GM18498 (cell line): ENCODE measurements around the gene DCPS.
"Not testable (repeated sequence)": the region's sequence is repeated elsewhere in the genome, so short reads cannot be mapped to it uniquely, and the experiment has no call there.

Source experiments
- ATAC-seq: cut with Tn5 transposase; IDR thresholded peaks from one replicate; pipeline ENCODE4 v1.9.1; 2021; ENCODE audit warnings: mild to moderate bottlenecking, moderate library complexity; ENCODE audit not compliant: unreplicated experiment

DCPS gene

DNA sequence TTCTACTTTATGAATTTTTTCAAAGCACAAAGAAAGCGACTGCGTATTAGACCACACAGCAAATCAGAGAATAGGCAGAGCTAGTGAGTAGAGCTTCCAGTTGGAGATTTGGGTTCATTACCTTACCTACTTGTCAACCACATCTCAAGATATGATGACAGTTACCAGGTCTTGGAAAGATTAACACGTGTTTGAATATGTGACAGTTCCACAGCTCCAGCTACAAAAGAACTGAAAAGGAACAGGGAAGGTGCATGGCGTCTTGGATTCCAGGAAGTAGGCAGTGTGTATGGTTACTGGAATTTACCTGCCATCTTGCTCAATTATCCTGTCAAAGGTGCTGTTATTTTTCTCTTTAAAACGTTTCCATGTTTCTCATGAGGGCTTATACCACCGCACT, 15.6 kb upstream of the DCPS start:
- ATAC-seq = no peak

DNA sequence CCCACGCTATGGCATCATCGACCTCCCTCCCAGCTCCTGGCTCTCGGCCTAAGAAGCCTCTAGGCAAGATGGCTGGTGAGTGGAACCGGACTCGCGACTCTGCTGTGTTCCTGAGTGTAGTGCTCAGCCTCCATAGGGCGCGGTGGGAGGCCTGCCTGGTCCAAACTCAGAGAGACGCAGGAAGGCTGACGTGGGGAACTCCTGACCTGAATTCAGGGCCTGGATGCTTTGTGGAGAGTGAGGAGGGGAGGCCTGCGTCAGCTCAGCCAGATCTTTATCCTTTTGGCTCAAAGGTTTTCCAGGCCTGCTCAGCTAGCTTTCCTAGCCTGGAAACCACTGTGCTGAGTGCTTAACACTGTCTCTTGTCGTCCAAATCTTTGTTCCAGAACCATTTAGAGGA, 13.0 kb upstream of the DCPS start:
- no peak for ATAC-seq

DNA sequence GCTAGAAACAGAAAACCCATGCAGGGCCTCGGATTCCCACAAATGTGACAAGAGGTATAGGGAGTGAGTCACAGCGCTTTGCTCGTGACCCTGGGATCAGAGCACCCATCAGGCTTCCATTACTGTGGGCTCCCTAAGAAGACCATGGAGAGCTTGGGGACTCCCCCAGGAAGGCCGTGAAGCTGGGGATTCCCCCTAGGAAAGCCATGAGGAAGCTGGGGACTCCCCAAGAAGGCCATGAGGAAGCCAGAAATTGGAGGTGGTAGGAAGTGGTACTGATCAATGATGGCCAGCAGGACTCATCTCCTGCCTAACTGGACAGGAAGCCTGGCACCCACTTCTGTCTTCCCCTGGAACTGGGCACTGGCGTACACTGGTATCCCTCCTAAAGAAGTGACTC, 10.1 kb upstream of the DCPS start:
- no peak for ATAC-seq

DNA sequence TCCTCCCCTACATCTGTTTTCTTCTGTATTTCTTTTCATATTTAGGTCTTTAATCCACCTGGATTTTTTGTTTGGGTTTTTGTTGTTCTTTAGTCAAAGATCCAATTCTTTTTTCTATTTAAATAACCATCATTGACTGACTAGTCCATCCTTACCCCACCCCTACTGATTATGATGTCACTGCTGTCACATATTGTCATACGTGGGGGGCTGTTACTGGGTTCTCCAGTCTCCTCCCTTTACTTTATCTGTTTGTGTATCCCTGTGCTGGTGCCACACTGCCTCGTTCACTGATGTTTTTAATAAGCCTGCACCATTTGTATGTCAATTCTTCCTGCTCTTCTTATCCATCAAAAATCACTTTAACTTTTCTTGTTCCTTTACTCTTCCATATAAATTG, 6.9 kb upstream of the DCPS start:
- ATAC-seq = no peak

DNA sequence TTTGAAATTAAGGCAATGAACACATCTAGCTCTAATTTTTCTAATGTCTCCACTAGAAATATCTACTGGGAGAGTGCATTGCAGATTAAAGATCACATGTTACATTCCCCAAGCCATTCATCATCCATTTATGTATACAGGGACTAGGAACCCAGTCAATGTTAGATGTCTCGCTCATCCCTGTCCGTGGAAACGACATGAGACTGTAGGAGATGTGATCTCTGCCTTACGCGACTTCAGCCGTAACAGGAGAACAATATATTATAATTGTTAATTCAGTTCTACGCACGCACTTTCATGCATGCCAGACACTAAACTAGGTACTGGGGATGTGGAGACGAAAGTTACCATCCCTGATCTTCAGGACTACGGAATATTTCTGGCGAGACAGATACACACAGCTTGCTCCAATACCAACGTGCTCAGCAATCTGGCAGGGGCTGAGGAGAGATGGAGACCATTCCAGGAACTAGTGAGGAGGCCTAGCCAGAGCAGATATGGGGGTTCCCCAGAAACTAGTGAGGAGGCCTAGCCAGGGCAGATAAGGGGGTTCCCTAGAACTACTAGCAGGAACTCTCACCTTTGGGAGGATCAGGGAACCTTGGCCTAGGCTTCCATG, 706 bp downstream of the DCPS start:
- no peak for ATAC-seq

DNA sequence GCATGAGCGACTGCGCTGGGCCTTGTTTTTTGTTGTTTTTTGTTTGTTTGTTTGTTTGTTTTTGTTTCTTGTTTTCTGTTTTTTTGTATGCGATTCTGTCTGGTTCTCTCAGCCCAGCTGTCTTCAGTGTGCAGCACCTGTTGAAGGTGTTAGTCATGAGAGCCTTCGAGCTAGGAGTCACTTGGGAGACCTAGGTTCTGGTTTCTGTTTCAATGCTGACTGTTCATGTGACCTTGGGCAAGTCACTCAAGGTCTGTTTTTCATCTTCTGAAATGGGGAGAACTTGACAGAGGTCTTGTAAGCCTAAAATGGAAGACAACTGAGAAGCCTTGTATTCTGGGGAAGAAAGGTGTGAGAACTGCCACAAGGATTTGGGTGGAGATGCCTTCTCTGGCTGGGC, 1.8 kb downstream of the DCPS start:
- ATAC-seq = peak; percentile 61

DNA sequence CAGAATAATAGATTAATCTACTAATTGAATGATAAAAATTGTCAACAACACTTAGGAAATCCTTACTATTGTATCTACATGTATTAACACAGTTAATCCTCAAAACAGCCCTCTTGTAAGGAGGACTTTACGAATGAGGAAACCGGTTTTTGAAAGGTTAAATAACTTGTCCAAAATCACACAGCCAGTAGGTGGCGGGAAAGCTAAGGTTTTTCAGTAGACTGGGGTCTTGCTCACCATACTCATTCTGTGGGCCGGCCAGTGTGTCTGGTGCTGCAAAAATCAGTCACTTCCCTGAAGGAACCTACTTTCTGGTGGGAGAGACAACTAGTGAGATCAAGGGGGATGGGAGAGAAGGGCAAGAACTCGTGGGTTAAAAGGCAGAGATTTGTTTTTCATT, 3.8 kb downstream of the DCPS start:
- ATAC-seq = no peak

DNA sequence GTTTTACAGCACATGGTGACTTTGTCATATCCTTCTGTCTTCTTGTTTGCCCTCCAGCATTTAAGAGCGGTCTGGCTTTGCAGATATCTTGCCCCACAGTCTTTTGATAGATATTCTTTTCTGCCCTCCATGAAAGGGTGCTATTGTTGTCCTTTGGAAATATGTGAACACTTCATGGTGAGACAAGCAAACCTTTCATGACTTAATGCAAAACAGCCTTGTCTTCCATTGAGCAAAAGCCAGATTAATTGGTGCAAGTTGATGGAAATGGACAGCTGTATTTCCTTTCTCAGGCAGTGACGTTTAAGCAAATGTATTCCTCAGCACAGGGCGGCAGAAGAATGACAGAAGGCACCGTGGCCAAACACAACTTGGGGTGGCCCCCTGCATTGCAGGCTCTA, 4.4 kb downstream of the DCPS start:
- ATAC-seq = no peak

DNA sequence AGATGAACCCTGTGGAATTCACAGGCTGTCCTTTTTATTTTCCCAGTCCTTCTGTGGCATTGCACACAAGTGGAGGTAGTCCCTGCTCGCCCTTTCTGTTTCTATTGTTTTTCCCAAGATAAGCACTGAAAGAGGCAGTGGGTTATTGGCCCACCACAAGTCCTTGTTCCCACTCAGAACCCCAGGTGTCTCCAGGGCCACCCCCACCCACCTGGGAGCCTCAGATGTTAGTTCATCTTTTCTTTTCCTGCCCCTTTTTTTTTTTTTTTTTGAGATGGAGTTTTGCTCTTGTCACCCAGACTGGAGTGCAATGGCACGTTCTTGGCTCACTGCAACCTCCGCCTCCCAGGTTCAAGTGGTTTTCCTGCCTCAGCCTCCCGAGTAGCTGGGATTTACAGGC, 4.9 kb downstream of the DCPS start:
- not testable (repeated sequence) for ATAC-seq

DNA sequence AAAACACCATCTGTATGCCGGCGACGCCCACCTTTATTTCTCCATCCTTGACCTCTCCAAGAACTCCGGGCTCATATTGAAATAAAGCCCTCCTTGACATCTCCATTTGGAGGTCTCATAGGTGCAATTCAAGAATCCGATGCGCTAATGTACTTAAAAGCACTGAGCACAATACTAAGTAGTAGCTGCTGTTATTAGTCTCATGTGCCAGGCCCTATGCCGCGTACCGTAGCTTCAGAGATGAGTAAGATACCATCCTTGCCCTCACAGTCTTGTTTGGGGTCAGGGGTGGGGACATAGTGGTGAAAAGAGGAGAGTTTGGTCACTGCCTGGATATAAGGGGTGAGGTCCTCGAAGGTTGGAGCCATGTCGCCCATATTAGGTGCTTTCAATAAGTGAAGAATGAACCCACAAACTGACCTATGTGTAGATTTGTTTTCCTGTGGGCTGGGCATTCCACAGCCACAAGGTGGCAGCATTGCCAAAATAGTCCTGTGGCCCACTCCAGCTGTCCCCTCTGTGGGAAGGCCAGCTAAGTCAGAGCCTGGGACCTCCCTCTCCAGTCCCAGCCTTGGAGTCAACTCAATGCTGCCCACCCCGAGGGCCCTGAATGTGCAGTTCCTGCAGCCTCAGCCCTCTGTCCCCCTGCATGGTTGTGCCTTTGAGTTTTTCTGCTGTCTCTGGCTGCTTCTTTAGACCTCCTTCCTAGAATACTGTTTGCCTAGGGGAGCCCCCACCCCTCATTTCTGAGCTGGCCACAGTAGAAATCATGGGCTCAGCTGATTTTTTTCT, 6.5 kb downstream of the DCPS start:
- peak; percentile 32 for ATAC-seq

DNA sequence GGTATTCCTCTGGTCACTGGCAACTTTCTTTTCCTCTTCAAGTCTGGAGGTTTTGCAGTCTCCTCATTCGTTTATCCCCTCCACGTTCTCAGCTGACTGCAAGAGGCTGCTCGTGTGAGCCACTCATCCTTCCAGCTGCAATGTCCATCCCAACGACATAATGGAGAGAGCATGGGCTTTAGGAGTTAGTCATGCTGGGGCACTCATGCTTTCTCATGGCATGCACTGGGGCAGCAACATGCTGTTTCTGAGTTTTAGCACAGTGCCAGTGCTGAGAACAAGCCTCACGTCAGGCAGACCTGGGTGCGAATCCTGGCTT, 7.1 kb downstream of the DCPS start:
- no peak for ATAC-seq

DNA sequence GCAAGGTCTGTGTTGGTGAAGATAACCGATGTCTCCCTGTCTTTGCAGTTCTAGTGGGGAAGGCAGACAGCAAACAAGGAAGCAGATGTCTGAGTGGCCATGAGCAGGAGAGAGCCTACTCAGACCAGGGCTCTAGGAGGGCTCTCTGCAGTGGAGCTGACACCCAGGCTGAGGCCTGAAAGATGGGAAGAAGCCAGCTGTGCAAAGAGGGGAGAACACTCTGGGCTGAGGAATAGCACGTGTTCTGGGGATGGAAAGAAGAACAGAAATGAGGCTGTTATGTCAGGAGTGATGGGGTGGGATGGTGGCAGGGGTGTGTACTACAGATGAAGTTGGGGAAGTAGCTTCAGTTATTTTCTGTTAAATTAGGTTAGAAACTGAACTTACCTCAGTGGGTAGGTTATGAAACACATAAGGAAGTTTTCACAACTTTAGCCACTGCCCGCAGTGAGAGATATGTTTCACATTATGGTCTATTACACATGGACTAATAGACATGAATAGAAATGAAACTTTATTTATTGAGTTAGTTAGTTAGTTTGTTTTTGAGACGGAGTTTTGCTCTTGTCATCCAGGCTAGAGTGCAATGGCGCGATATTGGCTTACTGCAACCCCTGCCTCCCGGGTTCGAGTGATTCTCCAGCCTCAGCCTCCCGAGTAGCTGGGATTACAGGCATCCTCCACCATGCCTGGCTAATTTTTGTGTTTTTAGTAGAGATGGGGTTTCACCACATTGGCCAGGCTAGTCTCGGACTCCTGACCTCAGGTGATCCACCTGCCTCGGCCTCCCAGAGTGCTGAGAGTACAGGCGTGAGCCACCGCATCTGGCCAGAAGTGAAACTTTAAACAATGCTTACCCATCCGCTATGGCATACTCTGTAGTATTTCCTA, 7.8 kb downstream of the DCPS start:
- ATAC-seq = peak; percentile 78

DNA sequence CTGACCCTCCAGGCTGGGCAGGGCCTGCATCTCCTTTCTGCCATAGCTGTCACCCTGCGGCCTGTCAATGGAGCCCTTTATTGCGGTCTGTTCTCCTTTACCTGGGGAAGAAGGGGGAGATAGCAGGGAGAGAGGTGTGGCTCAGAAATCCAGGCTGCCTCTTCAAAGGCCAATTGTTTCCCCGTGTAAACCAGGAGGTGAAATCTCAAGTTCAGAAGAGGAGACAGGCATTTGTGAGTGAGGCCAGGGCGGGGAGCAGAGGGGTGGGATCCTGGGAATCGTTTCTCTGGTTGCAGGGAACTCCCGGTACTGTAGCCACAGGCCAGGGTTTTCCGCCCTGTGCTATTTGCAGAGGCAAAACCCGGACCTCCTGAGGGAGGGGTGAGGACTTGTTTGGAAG, 9.1 kb downstream of the DCPS start:
- no peak for ATAC-seq

DNA sequence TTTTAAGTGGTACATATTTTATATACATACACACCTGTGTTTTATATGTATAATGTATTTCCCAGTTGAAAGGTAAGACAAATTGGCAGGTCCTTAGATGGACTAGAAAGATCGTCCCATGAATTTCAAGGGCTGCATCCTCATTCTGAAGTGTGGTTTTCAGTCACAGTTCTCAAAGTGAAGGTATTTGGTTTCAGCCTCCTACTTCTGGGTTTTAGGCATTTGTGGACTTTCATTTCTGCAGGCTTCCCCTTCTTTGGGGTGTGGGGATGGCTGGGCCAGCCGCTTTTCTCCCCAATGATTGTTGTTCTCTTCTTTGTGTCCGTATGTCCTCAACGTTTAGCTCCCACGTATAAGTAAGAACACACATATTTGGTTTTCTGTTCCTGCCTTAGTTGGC, 10.0 kb downstream of the DCPS start:
- ATAC-seq = no peak

DNA sequence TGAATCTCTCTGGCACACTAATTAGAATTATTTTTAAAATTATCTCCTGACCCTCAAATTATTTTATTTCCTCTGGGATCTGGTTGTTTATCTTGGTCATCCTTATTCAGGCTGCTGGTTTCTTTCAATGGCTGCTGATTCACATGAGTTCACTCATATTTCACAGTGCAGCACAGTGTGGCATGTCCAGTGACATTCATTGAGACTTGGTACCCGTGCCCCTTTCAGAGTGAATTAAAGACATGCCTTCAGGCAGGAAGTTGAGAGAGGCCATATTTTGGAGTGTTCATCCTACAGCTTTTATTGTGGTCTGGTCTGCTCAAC, 13.5 kb downstream of the DCPS start:
- ATAC-seq = no peak

DNA sequence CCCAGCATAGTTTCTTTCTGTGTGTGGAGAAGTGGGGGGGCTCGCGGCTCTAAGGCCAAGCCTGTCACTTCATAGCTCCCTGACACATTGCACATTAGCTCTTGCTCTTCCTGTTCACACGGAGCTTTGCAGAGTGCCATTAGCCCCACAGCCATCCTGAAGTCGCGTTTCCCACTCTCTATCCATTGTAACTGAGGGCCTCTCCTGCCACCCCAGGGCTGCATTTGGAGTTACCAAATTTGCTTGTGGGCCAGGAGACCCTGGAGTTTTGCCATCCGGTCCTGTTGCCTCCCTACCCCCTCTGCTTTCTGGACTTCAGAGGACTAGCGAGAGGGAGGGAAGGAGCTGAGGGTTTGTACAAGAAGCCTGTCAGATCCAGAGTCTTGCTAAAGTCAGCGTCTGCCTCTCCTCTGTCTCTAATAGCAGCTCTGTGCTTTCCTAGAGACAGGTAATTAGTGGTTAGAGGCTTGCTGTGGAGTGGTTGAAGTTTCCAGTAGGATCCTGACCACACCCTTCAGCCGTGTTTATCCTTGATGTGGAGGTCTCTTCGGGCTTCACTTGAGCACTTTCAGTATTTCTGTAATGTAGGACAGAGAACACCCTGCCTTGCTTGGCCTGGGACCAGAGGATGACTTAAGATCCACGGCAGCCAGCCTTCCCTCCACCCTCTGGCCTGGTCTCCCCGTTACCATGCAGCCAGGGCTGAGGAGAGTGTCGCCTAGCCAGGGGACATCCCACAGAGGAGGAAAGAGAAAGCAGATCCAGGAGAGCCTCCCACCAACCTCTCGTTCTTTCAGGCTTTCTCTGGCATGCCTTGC, 14.1 kb downstream of the DCPS start:
- ATAC-seq = peak; percentile 34

DNA sequence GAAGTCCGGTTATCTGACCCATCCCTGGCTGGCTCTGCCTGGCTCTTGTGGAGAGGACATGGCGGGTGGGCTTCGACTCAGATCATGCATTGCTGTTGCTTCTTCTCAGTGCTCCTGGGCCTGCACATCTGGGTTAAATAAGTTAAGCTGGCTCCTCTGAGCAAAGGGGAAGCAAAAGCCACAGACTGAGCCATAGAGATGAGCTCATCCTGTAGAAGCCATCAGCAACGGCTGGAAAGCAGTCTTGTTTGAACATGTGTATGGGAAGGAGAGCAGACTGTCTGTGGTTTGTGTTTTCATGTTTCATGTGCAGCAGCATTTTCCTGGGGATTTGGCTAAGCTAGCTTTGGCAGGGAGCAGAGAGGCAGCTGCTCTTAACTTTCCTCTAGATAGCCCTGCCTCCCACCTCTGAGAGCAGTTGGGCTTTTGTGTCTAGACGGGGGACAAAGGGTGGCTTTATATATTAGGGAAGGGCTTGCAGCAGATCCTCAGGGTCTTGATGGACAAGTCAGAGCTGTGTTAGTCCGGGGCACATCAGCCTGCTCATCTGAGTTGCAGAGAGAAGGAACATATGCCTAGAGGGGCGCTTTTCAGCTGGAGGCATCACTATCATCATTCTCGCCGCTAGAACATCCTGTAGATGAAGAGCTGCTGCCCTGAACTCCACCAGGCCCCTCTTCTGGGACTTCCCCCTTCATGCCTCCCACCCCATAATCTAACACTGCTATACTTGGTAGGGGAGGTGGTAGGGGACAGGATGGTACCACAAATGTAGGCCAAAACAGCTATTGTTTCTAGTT, 14.9 kb downstream of the DCPS start:
- peak; percentile 89 for ATAC-seq

DNA sequence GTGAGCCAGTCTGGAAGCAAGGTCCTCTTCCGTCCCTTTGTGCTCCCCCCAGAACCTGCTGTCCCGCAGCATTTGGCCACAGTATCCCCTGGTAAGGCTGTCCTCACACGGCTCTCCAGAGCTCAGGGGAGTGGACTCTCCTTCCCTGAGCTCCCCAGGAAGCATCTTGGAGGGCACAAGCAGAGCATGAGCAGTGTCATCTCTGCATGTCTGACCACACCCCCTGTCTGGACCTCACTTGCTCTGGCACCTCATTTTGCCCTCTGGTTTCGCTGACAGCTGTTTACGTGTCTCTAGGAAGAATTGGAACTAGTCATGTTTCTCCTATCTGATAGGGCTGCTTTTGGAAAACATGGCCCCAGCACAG, 15.5 kb downstream of the DCPS start:
- ATAC-seq = no peak

DNA sequence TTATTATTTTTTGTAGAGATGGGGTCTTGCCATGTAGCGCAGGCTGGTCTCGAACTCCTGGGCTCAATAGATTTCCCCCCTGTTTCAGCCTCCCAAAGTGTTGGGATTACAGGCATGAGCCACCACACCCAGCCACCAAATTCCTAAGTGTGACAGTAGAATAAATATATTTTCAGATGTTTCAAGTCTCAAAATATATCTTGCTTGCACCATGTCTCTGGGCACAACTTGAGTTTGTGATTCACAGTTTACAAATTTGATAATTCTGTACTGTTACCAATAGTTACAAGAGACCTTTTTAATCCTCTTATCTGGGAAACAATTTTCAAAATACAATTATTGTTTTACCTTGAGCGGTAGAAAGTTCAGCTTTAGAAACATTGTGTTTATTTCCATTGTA, 19.1 kb downstream of the DCPS start:
- no peak for ATAC-seq

DNA sequence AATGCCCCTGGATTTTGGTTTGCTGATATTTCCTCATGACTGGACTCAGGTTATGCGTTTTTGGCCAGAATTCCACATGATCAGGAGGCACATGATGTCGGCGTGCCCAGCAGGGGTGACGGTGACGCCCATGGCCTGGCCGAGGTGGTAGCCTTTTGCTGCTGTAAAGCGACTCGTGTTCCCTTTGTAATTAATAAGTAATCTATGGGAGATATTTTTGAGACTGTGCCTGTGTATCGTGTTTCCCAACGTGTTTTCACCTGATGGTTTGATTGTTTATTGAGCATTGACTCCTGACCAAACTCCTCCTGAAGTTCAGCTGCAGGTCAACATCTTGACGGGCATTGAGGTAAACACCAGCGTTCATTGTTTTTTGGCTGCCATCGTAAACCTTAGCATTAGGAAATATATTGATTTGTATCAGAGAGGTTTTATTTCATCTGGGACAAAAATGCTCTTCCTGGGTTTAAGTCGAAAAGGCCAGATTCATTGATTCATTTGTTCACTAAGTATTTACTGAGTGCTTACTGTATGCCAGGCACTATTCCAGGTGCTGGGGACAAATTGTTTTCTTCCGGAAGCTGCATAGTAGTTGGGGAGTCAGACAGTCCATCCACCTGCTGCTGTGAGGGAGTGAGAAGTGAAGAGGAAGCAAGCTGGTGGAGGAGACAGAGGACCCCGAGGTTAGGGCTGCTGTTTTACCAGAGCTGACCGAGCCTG, 23.6 kb downstream of the DCPS start:
- no peak for ATAC-seq
